DOHH2 (cell line): Measurements from ENCODE around the gene RAP1GAP.

Source experiments
- H3F3A ChIP-seq: fragments of 200-600 bp; sonication (generic), shearing (Covaris generic); 2 replicates; pipeline ENCODE4 v1.6.0; 2016; ENCODE audit warnings: antibody characterized with exemption, mild to moderate bottlenecking; ENCODE audit not compliant: control insufficient read depth, insufficient read depth
- H3K27ac ChIP-seq: fragments of 200-600 bp; sonication (generic); 2 replicates; pipeline ENCODE4 v1.5.1; 2014; ENCODE audit warnings: low read depth, mild to moderate bottlenecking, low read length, moderate library complexity
- H3K27me3 ChIP-seq: fragments of 200-600 bp; sonication (generic); 2 replicates; pipeline ENCODE4 v1.6.1; 2014; ENCODE audit warnings: mild to moderate bottlenecking, low read length, mixed read lengths; ENCODE audit not compliant: control insufficient read depth
- H3K36me3 ChIP-seq: fragments of 200-600 bp; sonication (generic); 2 replicates; pipeline ENCODE4 v1.6.1; 2014; ENCODE audit warnings: mild to moderate bottlenecking, low read length, moderate library complexity, mixed read lengths; ENCODE audit not compliant: control insufficient read depth
- H3K4me1 ChIP-seq: fragments of 200-600 bp; sonication (generic); 2 replicates; pipeline ENCODE4 v1.6.1; 2014; ENCODE audit warnings: mild to moderate bottlenecking, low read length, mixed read lengths; ENCODE audit not compliant: control insufficient read depth
- H3K4me2 ChIP-seq: fragments of 200-600 bp; sonication (generic); 2 replicates; pipeline ENCODE4 v1.6.0; 2014; ENCODE audit warnings: mild to moderate bottlenecking, low read length, moderate library complexity
- H3K4me3 ChIP-seq: fragments of 200-600 bp; sonication (generic); 2 replicates; pipeline ENCODE4 v1.5.1; 2014; ENCODE audit warnings: mild to moderate bottlenecking, low read length, mixed read lengths
- H3K79me2 ChIP-seq: fragments of 200-600 bp; sonication (generic); 2 replicates; pipeline ENCODE4 v1.6.1; 2014; ENCODE audit warnings: mild to moderate bottlenecking, low read length, mixed read lengths; ENCODE audit not compliant: control insufficient read depth
- H3K9me2 ChIP-seq: fragments of 200-600 bp; sonication (generic); replicated peaks from 2 replicates; pipeline ENCODE4 v1.6.1; 2014; ENCODE audit warnings: mild to moderate bottlenecking, low read length, mixed read lengths; ENCODE audit not compliant: control insufficient read depth
- H3K9me3 ChIP-seq: fragments of 200-600 bp; sonication (generic); 2 replicates; pipeline ENCODE4 v1.6.1; 2014; ENCODE audit warnings: antibody characterized with exemption, low read length, mixed read lengths; ENCODE audit not compliant: control insufficient read depth, insufficient read depth
- H4K20me1 ChIP-seq: fragments of 200-600 bp; sonication (generic); 2 replicates; pipeline ENCODE4 v1.6.0; 2014; ENCODE audit warnings: low read depth, mild to moderate bottlenecking, antibody characterized with exemption, low read length, moderate library complexity; ENCODE audit not compliant: control insufficient read depth, insufficient read depth
- EZH2phosphoT487 ChIP-seq: fragments of 200-600 bp; sonication (generic); IDR thresholded peaks from 2 replicates; pipeline ENCODE4 v1.6.1; 2017; ENCODE audit warnings: borderline replicate concordance, mild to moderate bottlenecking, antibody characterized with exemption, low read length, moderate library complexity, mixed read lengths
- TF ChIP-seq, protein P1 (sequence below): fragments of 200-600 bp; sonication (generic); IDR thresholded peaks from one replicate; pipeline ENCODE4 v1.5.1; 2014; ENCODE audit warnings: antibody characterized with exemption, mild to moderate bottlenecking, low read depth, low read length; ENCODE audit not compliant: poor library complexity, severe bottlenecking

RAP1GAP gene

DNA sequence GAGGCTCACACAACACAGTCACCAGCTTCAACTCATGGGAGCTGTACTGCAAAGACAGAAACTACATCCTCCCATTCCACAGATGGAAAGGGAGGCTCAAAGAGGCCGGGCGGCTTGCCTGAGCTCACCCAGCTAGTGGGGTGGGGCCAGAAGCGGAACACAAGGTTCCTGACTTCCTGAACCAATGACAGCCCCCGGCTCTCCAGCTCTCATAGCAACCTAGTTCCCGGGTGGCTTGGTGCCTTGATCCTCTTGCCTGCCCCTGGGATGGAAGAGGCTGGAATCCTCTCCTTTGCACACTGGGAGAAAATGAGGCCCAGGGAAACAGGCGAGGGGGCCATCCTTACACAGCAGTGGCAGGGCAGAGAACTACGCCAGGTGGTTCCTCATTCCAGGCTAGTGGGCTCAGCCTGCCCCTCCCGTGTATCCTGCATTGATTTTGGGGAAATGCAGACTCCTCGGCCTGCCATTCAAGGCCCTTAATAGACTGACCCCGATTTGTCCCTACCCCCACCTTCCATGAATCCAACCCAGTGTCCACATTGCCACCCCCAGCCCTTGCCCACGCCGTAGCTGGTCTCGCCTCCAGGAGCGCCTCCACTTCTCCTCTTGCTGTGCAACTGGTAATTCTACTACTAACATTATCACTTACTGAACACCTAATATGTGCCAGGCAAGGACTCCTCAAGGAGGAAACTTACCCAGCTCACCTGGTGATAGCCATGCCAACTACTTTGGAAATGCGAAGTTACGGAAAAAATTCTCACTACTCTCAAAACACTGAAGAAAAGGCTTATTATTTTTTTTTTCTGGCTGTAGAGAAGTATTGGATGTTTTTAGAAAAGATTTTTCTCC lies 5.0 kb downstream of the RAP1GAP start:
- Histone ChIP-seq H4K20me1 (no peaks in the 10 kb centered on the region), H3F3A (no peaks in the 10 kb centered on the region), H3K36me3 (no peaks in the 10 kb centered on the region), H3K9me3 (no peaks in the 10 kb centered on the region), H3K4me1 (peaks cover 6% of the 10 kb centered on the region), H3K79me2 (no peaks in the 10 kb centered on the region), H3K9me2 (no peaks in the 10 kb centered on the region), H3K4me3 (no peak overlapping the region), H3K4me2 (peak overlapping the region; percentile 31; the same call in 1 of the 2 replicates), H3K27me3 (peaks cover 42% of the 10 kb centered on the region), H3K27ac (no peak overlapping the region)
- TF ChIP-seq, protein P1, sequence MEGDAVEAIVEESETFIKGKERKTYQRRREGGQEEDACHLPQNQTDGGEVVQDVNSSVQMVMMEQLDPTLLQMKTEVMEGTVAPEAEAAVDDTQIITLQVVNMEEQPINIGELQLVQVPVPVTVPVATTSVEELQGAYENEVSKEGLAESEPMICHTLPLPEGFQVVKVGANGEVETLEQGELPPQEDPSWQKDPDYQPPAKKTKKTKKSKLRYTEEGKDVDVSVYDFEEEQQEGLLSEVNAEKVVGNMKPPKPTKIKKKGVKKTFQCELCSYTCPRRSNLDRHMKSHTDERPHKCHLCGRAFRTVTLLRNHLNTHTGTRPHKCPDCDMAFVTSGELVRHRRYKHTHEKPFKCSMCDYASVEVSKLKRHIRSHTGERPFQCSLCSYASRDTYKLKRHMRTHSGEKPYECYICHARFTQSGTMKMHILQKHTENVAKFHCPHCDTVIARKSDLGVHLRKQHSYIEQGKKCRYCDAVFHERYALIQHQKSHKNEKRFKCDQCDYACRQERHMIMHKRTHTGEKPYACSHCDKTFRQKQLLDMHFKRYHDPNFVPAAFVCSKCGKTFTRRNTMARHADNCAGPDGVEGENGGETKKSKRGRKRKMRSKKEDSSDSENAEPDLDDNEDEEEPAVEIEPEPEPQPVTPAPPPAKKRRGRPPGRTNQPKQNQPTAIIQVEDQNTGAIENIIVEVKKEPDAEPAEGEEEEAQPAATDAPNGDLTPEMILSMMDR, result no peak
- no peak for TF ChIP-seq EZH2phosphoT487

DNA sequence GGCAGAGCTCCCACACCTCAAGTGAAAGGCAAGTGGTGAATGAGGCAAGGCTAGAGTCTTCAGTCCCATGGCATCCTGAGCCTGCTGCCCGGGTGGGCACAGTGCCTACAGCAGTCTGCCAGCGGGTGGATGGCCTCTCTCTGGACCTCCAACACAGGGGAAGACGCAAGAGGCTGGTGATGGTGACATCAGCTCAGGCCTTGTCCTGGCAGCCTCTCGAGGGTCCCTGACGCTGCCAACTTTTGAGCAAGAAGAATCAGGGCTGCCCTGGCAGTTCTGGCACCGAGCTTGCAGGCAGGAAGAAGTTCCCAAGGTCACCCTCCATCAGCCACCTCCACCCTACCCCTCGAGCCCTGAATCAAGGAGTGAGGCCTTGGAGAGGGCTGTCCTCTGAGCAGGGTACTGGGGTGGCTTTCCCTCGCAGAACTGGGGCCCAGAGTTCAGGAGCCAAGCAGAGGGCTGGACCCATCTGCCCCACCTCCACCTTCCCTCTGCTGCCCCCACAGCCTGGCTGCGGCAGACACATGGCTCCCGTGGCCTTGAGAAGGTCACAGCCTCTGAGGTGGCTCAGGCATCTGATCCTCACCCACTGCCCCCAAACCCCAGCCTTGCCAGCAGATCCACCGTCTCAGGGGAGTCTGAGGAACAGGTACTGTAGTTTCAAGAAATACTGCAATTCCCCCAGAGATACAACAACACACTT lies 5.8 kb downstream of the RAP1GAP start:
- TF ChIP-seq EZH2phosphoT487, result no peak
- TF ChIP-seq, protein P1, result no peak

DNA sequence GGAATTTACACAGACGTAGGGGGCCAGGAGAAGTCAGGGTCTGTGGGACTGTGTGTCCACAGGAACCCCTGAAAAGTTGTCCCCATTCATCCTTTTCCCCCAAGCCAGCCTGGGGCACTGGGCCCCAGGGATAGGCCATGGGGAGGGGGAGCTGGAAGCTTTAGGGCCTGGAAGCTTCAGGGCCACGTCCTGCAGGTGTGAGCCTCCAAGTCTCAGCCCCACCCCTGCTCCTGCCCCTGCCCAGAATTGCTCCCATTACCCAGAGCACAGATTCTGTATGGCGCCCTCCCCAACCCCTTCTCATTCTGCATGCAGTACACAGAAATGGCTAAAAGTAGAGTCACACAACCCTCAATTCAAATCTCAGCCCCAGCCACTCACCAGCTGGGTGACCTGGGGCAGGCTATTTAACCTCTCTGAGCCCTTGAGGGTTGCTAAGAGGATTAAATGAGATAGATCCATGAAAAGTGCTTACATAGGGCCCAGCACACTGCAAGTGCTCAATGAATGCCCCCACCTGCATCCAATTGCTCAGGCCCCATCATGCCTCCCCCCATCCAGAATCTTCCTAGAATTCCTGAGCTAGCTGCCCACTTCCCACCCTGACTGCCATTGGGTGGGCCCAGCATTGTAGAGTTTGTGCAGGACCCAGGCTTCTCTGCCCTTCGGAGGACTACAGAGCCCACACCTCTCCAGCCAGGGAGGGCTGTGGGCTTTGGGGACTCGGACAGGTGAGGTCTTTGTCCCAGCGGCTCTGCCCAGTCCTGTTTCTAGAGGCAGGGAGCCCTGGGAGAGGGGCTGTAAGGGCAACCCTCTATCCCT lies 6.5 kb downstream of the RAP1GAP start:
- Histone ChIP-seq H3K9me3 (no peaks in the 10 kb centered on the region), H3K4me1 (peaks cover 6% of the 10 kb centered on the region), H3F3A (no peaks in the 10 kb centered on the region), H3K27me3 (peaks cover 27% of the 10 kb centered on the region), H3K4me3 (no peak overlapping the region), H3K36me3 (no peaks in the 10 kb centered on the region), H4K20me1 (no peaks in the 10 kb centered on the region), H3K4me2 (no peak overlapping the region), H3K79me2 (no peaks in the 10 kb centered on the region), H3K9me2 (no peaks in the 10 kb centered on the region), H3K27ac (no peak overlapping the region)
- no peak for TF ChIP-seq EZH2phosphoT487
- TF ChIP-seq, protein P1, result no peak

More for the DNA sequence above, 5.8 kb downstream of the RAP1GAP start:
- H3K4me2 ChIP-seq, result no peak overlapping the region
- H3K4me1 ChIP-seq, result peaks cover 6% of the 10 kb centered on the region
- peaks cover 34% of the 10 kb centered on the region for H3K27me3 ChIP-seq
- H4K20me1 ChIP-seq, result no peaks in the 10 kb centered on the region
- H3K27ac ChIP-seq, result no peak overlapping the region
- no peaks in the 10 kb centered on the region for H3K79me2 ChIP-seq
- H3F3A ChIP-seq, result no peaks in the 10 kb centered on the region
- no peak overlapping the region for H3K4me3 ChIP-seq
- H3K9me3 ChIP-seq, result no peaks in the 10 kb centered on the region
- no peaks in the 10 kb centered on the region for H3K36me3 ChIP-seq
- H3K9me2 ChIP-seq, result no peaks in the 10 kb centered on the region
